GM19025 (cell line): Measurements from ENCODE around the gene ELP2.

Experiments
- ATAC-seq: cut with Tn5 transposase; IDR thresholded peaks from one replicate; pipeline ENCODE4 v1.9.1; 2021; ENCODE audit warnings: mild to moderate bottlenecking, low read depth, moderate library complexity; ENCODE audit not compliant: unreplicated experiment

ELP2 gene

DNA sequence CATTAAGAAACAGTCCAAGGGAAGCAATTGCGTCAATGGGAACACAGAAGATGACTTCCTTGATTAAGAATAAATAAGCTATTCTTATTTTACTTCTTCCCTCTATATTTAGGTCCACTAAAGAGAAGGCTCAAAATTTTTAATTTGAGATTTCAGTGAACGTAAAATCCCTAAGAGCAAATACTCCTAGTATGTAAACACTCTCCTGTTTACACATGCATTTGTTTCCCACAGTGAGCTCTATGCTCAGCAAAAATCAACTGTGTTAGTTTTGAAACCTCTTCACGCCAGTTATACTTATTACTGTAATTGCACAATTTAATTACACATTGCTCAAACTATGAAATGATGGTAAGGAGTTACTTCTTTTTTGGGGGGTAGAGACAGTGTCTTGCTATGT lies 9.4 kb upstream of the ELP2 start:
- no peak for ATAC-seq

DNA sequence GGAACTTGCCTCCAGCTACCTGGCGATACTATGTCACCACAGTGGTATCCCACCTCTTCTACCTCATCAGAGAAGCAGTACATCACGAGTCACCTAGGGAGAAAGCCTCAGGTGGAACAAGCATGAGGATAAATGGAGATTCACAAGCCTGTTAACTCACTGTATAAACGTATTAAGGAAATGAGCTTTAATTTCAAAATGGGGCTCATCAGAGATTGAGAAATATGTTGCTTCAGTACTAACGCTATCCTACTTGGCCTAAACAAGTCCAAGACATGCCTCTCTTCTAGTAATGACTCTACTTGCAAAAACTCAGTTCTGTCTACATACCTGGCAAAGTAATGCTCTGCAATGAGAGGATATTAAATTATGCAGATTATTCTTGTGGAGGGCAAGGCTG lies 4.9 kb upstream of the ELP2 start:
- ATAC-seq: no peak

DNA sequence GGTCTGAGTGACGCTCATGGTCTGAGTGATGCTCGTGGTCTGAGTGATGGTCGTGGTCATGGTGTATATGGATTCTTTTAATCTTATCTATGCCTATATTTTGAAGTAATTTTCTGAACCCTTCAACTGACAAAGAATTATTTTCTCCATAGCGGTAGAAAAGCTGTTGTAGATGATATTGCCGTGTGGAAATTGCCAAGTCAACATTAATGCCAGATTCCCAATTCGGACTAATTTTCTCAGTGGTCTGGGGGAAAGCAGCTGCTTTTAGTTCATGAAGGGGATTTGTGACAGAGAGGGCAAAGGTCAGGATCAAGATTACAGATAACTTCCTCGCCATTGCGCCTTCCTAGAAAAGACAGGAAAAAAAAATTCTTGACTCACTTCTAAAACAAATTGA lies 3.0 kb upstream of the ELP2 start:
- ATAC-seq: no peak

DNA sequence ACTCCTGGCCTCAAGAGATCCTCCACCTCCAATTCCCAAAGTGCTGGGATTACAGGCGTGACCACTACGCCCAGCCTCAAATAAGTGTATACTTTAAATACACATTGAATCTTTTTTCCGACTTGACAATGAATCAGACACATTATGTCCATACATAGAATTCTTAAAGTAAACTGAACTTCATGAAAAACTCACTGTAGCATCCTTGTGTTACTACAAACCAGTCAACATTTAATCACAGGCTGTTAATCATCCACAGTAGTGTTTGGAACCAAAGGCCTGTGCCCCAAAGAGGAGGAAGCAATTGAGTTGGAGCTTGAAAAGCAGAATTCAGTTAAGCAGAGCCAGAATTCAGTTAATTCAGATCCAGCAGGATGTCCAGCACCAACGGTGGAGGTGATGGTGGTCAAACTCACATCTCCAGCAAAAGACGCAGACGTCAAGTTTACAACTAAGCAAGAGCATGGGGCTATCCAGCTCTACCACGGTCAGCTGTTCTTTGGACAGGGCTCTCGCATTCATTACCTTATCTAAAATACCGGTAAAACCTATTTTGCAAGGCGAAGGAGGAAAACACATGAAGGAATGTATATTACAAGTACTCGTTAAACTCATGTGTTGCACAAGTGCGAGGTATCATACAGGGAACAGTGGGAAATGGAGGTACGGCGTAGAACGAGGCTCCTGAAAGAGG lies 1.7 kb upstream of the ELP2 start:
- ATAC-seq: no peak

DNA sequence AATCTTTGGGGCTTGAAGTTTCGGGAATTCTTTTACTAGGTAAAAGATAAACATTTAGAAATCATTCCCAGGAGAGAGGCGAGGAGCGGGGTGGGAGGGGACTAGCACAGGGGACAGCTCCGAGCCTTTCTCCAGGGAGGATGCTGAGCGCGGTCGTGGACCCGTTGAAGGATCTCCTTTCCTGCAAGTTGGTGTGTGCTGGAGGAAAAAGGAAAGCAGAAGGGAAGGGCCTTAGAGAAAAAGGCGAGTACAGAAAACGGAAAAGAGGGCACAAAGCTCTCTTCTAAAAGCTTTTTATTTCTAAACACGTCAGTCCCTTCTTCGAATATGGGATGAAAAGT lies 1.2 kb upstream of the ELP2 start:
- ATAC-seq: no peak

DNA sequence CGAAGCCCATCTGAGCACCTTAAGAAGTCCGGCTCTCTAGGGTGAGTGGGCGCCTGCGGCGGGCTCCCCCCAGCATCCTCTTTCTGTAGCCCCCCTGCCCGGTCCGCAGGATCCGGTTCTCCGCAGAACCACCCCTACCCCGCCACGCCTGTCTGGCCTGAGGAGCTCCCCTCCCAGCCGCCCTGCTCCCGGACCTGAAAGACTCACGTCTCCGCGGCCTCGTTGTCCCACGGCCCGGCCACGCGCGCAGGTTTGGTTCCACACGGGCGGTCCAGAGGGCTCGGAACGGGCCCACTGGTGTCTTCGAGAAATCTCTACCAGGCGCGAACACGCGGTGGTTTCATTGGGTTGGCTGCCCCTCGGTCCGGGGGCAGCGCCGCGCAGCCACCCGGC lies 796 bp upstream of the ELP2 start:
- peak; percentile 12 for ATAC-seq

DNA sequence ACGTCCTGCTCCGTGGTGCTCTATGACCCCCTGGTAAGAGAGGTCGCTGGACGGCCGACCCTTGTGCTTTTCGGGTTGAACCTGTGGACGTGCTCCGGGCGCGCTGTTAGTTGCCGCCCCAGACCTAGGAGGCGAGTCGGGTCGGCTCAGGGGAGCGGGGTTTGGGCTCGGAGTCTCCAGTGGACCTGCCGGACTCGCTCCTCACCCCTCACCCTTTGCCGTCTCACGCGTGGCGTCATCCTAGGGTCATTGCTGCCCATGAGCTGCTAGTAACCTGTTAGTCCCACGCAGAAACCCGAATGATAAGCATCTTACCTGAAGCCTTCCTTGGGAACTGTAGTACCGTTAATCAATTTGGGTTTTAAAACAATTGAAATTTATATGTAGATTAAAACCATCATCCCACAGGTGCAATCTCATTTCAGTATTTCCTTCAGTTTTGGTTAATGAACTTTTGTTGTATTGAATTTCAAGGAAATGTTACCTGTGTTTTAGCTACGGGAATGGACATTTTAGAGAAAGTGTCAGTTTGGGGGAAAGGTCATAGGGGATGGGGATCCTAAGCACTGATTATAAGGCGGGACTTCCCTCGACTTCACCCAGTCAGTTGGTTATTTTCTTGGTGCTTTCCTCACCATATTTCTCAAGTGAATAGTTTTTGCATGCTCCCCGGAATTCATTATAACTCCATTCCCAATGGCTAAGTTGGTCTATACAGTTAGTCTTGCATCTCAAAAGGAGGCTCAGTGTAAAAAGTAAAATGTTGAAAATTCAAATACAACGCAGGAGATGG lies 536 bp downstream of the ELP2 start:
- peak; percentile 12 for ATAC-seq

DNA sequence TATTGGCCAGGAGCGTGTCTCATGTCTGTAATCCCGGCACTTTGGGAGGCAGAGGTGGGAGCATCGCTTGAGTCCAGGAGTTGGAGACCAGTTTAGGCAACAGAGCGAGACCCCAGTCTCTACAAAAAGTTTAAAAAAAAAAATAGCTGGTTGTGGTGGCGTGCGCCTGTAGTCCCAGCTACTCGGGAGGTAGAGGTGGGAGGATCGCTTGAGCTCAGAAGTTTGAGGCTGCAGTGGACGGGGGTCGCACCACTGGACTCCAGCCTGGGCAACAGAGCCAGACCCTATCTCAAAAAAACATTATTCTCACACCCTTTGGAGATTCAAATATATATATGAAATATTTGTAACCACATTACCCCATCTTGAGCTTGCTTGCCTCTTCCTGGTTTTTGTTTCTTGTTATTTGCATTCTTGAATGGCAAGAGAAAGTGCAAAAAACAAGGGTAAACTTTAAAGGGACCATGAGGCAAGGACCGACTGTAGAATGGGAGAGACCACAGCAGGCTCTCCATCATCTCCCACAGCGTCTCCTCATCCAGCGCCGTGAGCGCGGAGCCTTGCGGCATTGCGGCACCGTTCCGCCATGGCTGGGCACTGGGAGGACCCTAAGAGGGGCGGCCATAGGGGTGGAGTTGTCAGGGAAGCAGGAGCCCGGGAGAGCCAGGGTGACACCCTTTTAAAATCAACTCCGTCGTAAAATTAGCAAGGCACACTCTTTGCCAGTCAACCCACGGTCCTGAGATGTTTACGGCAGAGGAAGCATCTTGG lies 1.4 kb downstream of the ELP2 start:
- no peak for ATAC-seq

DNA sequence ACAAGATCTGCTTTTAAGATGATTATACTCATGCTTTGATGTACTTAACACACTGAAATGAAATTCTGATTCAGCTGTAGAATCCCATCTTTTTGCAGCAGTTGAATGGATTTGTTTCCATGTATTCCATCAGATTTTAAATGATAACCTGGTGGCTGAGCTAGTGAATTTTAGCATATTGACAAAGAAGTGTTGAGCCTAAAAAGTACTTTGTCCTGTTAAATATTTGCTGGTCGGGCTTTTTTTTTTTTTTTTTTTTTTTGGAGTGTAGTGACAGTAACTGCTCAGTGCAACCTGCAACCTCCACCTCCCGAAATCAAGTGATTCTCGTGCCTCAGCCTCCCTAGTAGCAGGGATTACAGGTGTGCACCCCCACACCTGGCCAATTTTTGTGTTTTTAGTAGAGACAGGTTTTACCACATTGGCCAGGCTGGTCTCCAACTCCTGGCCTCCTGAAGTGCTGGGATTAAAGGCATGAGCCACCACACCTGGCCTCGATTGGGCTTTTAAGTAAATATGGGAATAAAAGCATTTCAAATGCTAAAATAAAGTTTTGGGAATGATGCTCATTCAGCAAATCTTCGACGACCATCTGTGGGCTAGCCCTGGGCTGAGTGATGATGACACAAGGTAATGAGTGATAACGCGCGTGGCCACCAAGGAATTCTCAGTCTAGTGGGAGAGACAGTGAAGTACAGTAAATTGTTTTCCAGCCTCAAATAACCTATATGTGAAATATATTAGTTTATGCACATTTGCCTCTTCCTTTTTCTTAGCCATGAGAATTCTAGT lies 2.2 kb downstream of the ELP2 start:
- no peak for ATAC-seq

DNA sequence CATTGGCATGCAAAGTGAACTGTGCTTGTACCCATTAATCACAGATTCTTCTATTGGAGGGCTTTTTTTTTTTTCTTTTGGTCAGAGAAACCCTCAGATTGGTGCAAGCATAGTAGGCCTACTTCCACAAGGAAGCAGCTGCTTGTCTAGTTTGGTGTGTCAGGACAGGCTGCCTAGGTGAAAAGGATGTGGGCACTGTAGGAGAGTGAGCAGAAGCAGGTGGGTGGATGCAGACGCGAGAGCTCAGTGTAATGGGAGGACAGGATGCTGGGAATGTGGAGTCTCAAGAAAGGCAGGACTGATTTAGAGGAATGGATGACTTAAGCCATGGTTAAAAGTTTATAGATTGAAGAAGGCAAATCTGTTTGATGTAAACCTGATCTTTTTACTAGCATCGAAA lies 3.1 kb downstream of the ELP2 start:
- no peak for ATAC-seq

DNA sequence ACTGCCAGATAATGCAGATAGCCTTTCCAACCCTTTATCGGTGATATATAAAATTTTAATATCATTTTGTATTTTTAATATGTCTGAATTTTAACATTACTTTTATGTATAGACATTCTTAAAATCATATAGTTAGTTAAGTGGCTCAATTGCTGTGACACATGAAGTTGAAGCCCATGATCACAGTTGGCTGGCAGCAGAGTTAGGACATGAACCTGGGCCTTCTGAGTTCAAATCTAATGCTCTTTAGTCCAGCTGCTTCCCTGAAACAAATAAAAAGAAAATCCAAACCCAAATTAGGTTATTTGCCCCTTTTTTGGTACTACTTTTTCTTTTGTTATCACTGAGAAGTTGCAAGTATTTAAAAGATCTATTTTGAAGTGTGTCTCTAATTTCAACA lies 5.6 kb downstream of the ELP2 start:
- no peak for ATAC-seq

DNA sequence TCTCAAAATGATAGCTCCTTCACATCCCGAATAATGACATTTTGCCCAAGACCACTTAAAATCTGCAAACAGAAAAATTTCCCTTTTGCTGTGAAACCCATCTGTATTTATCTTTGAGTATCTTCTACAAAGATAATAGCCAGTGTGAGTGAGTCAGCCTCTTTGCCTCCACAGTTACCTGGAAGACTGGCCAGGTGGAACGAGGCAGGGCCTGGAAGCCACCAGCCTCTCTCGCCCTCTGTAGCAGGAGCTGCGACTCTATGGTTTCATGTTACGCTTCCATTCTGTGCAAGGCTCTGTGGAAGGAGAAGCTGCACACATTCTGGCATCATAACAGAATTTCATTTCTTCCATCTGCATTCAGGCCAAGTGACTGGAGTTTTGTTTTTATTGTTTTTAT lies 9.5 kb downstream of the ELP2 start:
- no peak for ATAC-seq

DNA sequence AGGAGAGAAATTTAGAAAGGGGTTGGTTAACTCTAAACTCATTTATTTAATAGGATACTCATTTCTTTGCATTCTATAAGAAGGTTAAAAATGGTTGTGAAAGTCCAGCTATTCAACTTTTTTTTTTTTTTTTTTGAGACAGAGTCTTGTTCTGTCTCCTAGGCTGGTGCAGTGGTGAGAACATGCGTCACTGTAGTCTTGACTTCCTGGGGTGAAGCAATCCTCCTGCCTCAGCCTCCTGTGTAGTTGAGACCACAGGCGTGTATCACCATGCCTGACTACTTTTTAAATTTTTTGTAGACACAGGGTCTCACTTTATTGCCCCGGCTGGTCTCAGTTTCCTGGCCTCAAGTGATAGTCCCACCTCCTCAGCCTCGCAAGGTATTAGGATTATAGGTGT lies 11.9 kb downstream of the ELP2 start:
- no peak for ATAC-seq

DNA sequence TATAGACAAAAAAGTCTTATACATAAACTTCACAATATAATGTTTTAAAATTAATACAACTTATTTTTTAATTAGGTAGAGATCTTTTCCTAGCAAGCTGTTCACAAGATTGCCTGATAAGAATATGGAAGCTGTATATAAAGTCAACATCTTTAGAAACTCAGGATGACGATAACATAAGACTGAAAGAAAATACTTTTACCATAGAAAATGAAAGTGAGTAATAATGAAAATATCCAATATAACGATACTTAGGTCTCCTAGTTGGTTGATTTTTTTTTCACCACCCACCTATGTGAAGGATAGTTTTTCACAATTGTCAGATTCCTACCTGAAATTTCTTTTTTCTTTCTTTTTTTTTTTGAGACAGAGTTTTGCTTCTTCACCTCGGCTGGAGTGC lies 13.1 kb downstream of the ELP2 start:
- ATAC-seq: no peak

DNA sequence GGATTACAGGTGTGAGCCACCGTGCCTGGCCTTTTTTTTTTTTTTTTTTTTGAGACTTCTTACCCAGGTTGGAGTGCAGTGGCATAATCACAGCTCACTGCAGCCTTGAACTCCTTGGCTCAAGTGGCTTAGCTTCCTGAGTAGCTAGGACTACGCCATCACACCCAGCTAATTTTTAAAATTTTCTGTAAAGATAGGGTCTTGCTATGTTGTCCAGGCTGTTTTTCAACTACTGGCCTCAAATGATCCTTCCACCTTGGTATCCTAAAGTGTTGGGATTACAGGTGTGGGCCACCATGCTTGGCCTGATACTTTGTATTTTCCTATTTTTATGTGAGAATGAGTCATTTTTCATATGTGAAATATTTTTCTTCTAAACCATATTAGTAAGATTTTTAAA lies 13.7 kb downstream of the ELP2 start:
- ATAC-seq: no peak

DNA sequence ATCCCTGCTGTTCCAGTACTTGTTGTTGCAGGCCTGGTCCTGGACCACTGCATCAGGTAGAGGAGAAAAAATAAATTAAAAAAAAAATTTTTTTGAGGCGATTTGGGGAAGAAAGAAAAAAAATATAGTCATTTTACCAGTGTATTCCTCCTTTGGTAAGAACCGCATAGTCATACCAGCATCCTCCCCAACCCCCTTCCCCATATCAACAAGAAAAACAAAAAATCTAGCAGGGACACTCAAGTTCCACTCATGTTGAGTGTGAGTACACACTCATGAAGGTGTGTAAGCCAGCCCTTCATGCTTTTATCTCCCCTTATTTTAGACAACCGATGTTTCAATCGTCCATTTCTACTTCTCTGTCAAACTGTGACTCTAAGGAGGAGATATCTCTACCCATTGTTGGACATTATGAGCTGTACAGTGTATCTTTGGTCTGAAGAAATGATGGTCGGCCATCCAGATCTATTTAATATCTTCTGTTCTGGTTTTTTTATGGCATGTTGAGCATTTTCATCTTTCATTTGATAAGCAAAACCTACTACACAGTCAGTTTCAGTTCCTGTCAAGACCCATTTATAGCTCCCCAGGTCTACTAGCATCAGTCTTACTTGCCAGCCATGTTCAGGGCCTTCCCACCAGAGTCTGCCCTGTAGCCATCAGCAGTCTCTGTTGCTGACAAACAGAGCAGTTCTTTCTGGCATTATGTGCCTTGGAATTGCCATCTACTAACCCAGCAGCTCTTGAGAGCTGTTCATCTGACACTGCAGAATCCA lies 20.0 kb downstream of the ELP2 start:
- peak; percentile 93 for ATAC-seq

DNA sequence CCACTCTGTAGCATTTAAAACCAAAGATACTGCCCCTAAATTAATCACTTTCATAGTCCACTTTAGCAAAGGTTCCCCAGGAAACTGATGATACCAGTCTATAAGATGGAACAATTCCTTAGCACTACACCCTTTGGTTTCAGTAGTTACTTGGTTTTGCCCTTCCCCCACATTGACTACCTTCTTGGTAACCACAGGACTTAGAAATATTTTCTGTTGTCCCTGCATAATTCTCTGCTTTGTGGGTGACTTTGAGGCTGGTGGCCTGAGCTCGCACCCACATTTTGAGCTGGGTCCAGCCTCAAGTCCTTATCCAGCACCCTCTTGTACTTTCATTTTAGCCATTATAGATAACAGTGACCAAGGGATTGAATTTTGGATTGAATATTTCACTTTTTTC lies 23.1 kb downstream of the ELP2 start:
- no peak for ATAC-seq

DNA sequence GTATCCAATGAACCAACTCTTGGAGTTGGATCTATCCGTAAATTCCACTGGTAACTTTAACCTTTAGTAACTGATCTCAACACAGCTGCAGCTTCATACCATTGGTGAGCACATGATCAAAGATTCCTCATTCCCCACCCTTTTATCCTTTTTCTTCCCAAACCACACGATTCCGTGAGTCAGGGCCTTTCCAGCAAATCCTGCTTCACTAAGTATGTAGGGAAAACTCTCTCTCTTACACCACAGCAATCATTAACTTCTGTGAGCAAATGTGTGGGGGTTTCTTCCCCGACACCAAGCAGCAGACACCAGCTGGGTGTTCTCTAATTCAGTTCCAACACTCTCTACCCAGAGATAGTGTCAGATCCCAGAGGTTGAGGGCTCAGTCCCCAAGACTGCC lies 23.5 kb downstream of the ELP2 start:
- ATAC-seq: no peak

DNA sequence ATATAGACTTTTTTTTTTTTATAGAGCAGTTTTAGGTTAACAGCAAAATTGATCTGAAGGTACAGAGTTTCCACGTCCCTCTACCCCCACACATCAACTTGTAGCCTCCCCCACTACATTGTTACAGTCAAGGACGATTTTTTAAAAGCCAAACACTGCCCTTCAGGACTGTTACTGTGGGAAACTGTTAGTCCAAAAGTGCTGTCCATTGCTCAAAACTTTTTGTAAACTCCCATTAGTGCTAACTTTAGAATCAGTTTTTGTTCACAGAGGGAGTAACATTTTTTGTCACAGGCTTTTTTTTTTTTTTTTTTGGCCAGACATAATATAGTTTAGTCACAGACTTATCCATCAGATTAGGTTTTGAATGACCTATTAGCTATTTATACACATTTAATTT lies 24.1 kb downstream of the ELP2 start:
- no peak for ATAC-seq
